Keratinocyte (primary cell): Measurements from ENCODE around the gene DNAH8. TPM values are rescaled to one million over a fixed set of nuclear protein-coding genes. Genes with fewer than 3 reads are reported as not detected.

Source experiments
- DNase-seq: peaks from one replicate; pipeline ENCODE4 v3.0.0-alpha.2; 2011; ENCODE audit warnings: low read depth, missing footprints, low spot score
- FAIRE-seq: peaks from 2 replicates; lab custom pipeline; 2011; peaks lifted over from hg19 to GRCh38; lab: Jason Lieb, UNC
- H2AFZ ChIP-seq: 2 replicates; pipeline ENCODE4 v1.6.0; 2012; ENCODE audit warnings: low read length, control low read depth, inconsistent platforms; ENCODE audit not compliant: control insufficient read depth
- H3K27ac ChIP-seq: 2 replicates; pipeline ENCODE4 v1.5.1; 2011; ENCODE audit warnings: low read length; ENCODE audit not compliant: control insufficient read depth, insufficient read depth
- H3K27me3 ChIP-seq: 3 replicates; pipeline ENCODE4 v1.6.0; 2011; ENCODE audit warnings: low read length; ENCODE audit not compliant: control insufficient read depth, insufficient read depth; ENCODE audit errors: extremely low read depth
- H3K36me3 ChIP-seq, 2 experiments: 2 replicates in 1 of 2; 3 replicates in 1 of 2; pipeline ENCODE4 v1.5.1; 2011; ENCODE audit warnings: low read length in 2 of 2, mild to moderate bottlenecking in 1 of 2; ENCODE audit not compliant: control insufficient read depth in 2 of 2, insufficient read depth in 2 of 2; ENCODE audit errors: extremely low read depth in 1 of 2
- H3K4me1 ChIP-seq: 3 replicates; pipeline ENCODE4 v1.5.1; 2011; ENCODE audit warnings: low read length; ENCODE audit not compliant: control insufficient read depth, insufficient read depth; ENCODE audit errors: extremely low read depth
- H3K4me2 ChIP-seq: 3 replicates; pipeline ENCODE4 v1.6.0; 2011; ENCODE audit warnings: low read depth, low read length; ENCODE audit not compliant: control insufficient read depth, insufficient read depth; ENCODE audit errors: extremely low read depth
- H3K4me3 ChIP-seq, 3 experiments: fragments of 200-600 bp in 1 of 3; sonication (generic) in 1 of 3; 2 replicates in 2 of 3; 3 replicates in 1 of 3; pipeline ENCODE4 v1.5.1; 2011 to 2016; ENCODE audit warnings: low read length in 3 of 3, mild to moderate bottlenecking in 3 of 3, control low read depth in 2 of 3, inconsistent platforms in 1 of 3, low read depth in 1 of 3, mixed read lengths in 1 of 3, mixed run types in 1 of 3, moderate library complexity in 1 of 3; ENCODE audit not compliant: control insufficient read depth in 2 of 3, insufficient read depth in 2 of 3; ENCODE audit errors: extremely low read depth in 1 of 3
- H3K79me2 ChIP-seq: 2 replicates; pipeline ENCODE4 v1.6.0; 2012; ENCODE audit warnings: low read length; ENCODE audit not compliant: control insufficient read depth, insufficient read depth
- H3K9ac ChIP-seq: 3 replicates; pipeline ENCODE4 v1.6.0; 2011; ENCODE audit warnings: low read length; ENCODE audit not compliant: control insufficient read depth, insufficient read depth; ENCODE audit errors: extremely low read depth
- H3K9me1 ChIP-seq: 3 replicates; pipeline ENCODE4 v1.6.0; 2011; ENCODE audit warnings: low read length; ENCODE audit not compliant: control insufficient read depth, insufficient read depth; ENCODE audit errors: extremely low read depth
- H3K9me3 ChIP-seq: 2 replicates; pipeline ENCODE4 v1.5.1; 2012; ENCODE audit warnings: low read depth, low read length; ENCODE audit not compliant: control insufficient read depth
- H4K20me1 ChIP-seq: 3 replicates; pipeline ENCODE4 v1.6.0; 2011; ENCODE audit warnings: low read length; ENCODE audit not compliant: control insufficient read depth, insufficient read depth; ENCODE audit errors: extremely low read depth
- CTCF ChIP-seq, 3 experiments: IDR thresholded peaks in 1 of 3; conservative IDR thresholded peaks in 1 of 3; optimal IDR thresholded peaks in 1 of 3; 2 replicates in 2 of 3; 3 replicates in 1 of 3; pipeline versions ENCODE3 to v1.5.1; 2011; ENCODE audit warnings: low read length in 3 of 3, mild to moderate bottlenecking in 3 of 3, moderate library complexity in 2 of 3, control low read depth in 1 of 3, inconsistent platforms in 1 of 3; ENCODE audit not compliant: insufficient read depth in 2 of 3; ENCODE audit errors: extremely low read depth in 1 of 3
- EZH2 ChIP-seq: IDR thresholded peaks from one replicate; pipeline ENCODE4 v1.6.1; 2012; ENCODE audit warnings: inconsistent platforms, mild to moderate bottlenecking, low read length, moderate library complexity
- dilution Hi-C: fragments of 300-500 bp; cut with MboI; formaldehyde crosslinking; loops from one replicate; pipeline ENCODE4 v1.7.0; 2020; ENCODE audit warnings: low sequenced_read_pairs; ENCODE audit not compliant: extremely low pct_ligation_motif_present
- polyA plus RNA-seq, 5 experiments: library from polyadenylated mRNA; depleted of rRNA in 3 of 5; stranded (reverse) in 3 of 5; stranded (forward) in 1 of 5; unstranded in 1 of 5; fragments of >200 nt; gene quantifications; 1 replicate in 1 of 5; 2 replicates in 3 of 5; 3 replicates in 1 of 5; pipeline versions ENCODE4 v1.2.1 to v1.2.3, GENCODE V29; 2011 to 2012; ENCODE audit warnings: missing spikeins in 2 of 5, low read depth in 1 of 5, low replicate concordance in 1 of 5

Gene DNAH8
- polyA plus RNA-seq, 1 donor (not counting 4 experiments of a cell fraction or from before 2014, with no cell fraction given), result 0.01 TPM

GRCh38 chr6:38799529-38800184 is 84.5 kb downstream of the DNAH8 start:
- peak; percentile 73 for FAIRE-seq

GRCh38 chr6:38801305-38801704 is 86.2 kb downstream of the DNAH8 start:
- H3K27ac ChIP-seq, result no peak overlapping the region
- peak; percentile 17 for FAIRE-seq

More at GRCh38 chr6:38799529-38800184, 84.5 kb downstream of the DNAH8 start:
- Histone ChIP-seq H3K4me2 (peak overlapping the region; percentile 38), H3K36me3 (no peaks in the 10 kb centered on the region), H3K9ac (no peak overlapping the region), H3K4me3 (no peak overlapping the region), H3K79me2 (no peaks in the 10 kb centered on the region), H3K9me3 (no peaks in the 10 kb centered on the region), H3K27me3 (no peaks in the 10 kb centered on the region), H3K27ac (peak overlapping the region; percentile 59), H4K20me1 (no peaks in the 10 kb centered on the region), H3K9me1 (no peaks in the 10 kb centered on the region), H3K4me1 (peaks cover 29% of the 10 kb centered on the region), H2AFZ (no peak overlapping the region)
- TF ChIP-seq EZH2, result no peak
- TF ChIP-seq CTCF (optimal IDR thresholded peaks at IDR 0.05 in 1 of 3, IDR thresholded peaks at IDR 0.05 in 1 of 3, conservative IDR thresholded peaks at IDR 0.05 in 1 of 3; ENCODE audit: extremely low read depth in 1 of 3, insufficient read depth in 2 of 3, low read length in 3 of 3), result no peak
- dilution Hi-C loops, result no loop called here
- no peak for DNase-seq

More at GRCh38 chr6:38801305-38801704, 86.2 kb downstream of the DNAH8 start:
- no peaks in the 10 kb centered on the region for H3K36me3 ChIP-seq
- no peaks in the 10 kb centered on the region for H3K9me1 ChIP-seq
- H4K20me1 ChIP-seq, result no peaks in the 10 kb centered on the region
- no peak overlapping the region for H2AFZ ChIP-seq
- TF ChIP-seq CTCF (optimal IDR thresholded peaks at IDR 0.05 in 1 of 3, IDR thresholded peaks at IDR 0.05 in 1 of 3, conservative IDR thresholded peaks at IDR 0.05 in 1 of 3; ENCODE audit: extremely low read depth in 1 of 3, insufficient read depth in 2 of 3, low read length in 3 of 3) (no peak), EZH2 (no peak)
- H3K4me2 ChIP-seq, result no peak overlapping the region
- no peaks in the 10 kb centered on the region for H3K79me2 ChIP-seq
- no peak overlapping the region for H3K9ac ChIP-seq
- no peak for DNase-seq
- no peaks in the 10 kb centered on the region for H3K27me3 ChIP-seq
- peaks cover 21% of the 10 kb centered on the region for H3K4me1 ChIP-seq
- dilution Hi-C loops, result no loop called here
- no peaks in the 10 kb centered on the region for H3K9me3 ChIP-seq
- H3K4me3 ChIP-seq, result no peak overlapping the region
